Cerebellar cortex (tissue), 1 donor: ENCODE measurements around the gene DDRGK1.
"Not testable (repeated sequence)": the region's sequence is repeated elsewhere in the genome, so short reads cannot be mapped to it uniquely, and the experiment has no call there.

Experiments
- DNase-seq: peaks from one replicate; pipeline ENCODE4 v3.0.0-alpha.2; 2015; ENCODE audit warnings: low spot score

The DDRGK1 gene

GRCh38 chr20:3183896-3184612, 20.4 kb downstream of the DDRGK1 start:
- no peak for DNase-seq

GRCh38 chr20:3182429-3182828, 22.1 kb downstream of the DDRGK1 start:
- not testable (repeated sequence) for DNase-seq

GRCh38 chr20:3181270-3181669, 23.2 kb downstream of the DDRGK1 start:
- DNase-seq = no peak

- DNase-seq = no peak
These were observed 24.2 kb downstream of the DDRGK1 start for GRCh38 chr20:3180319-3180718.

- no peak for DNase-seq
These were observed 26.6 kb downstream of the DDRGK1 start for GRCh38 chr20:3177746-3178485.

GRCh38 chr20:3175270-3175669, 29.2 kb downstream of the DDRGK1 start:
- no peak for DNase-seq

- DNase-seq = peak; percentile 68
These were observed 29.8 kb downstream of the DDRGK1 start for GRCh38 chr20:3174442-3175261.

- DNase-seq = peak; percentile 85
These were observed 30.7 kb downstream of the DDRGK1 start for GRCh38 chr20:3173610-3174441.

- peak; percentile 69 for DNase-seq
These were observed 31.4 kb downstream of the DDRGK1 start, which contains the start of gene LZTS3 for GRCh38 chr20:3172933-3173609. Gene LZTS3 (minus strand): TSS chr20:3173549. CDS start chr20:3167163, 6,386 bp downstream.

- DNase-seq = peak; percentile 29
These were observed 32.2 kb downstream of the DDRGK1 start for GRCh38 chr20:3172126-3172932.

- DNase-seq = peak; percentile 34
These were observed 32.9 kb downstream of the DDRGK1 start for GRCh38 chr20:3171391-3172125.

GRCh38 chr20:3168829-3169590, 35.5 kb downstream of the DDRGK1 start:
- no peak for DNase-seq

GRCh38 chr20:3168079-3168828, 36.2 kb downstream of the DDRGK1 start:
- no peak for DNase-seq

GRCh38 chr20:3167738-3168078, 36.8 kb downstream of the DDRGK1 start:
- no peak for DNase-seq

- no peak for DNase-seq
These were observed 37.6 kb downstream of the DDRGK1 start for GRCh38 chr20:3166913-3167342.

GRCh38 chr20:3166338-3166912, 38.1 kb downstream of the DDRGK1 start:
- DNase-seq = no peak

GRCh38 chr20:3165473-3166337, 38.8 kb downstream of the DDRGK1 start:
- DNase-seq = peak; percentile 58
